Peyer's patch (tissue), 4 donors: ENCODE results near the gene PPA2.

Experiments used
- POLR2A ChIP-seq, 2 donors: fragments of 450-650 bp; IDR thresholded peaks; one replicate each; pipeline ENCODE4 v1.5.1; 2017; ENCODE audit warnings: antibody characterized with exemption in 2 of 2, mild to moderate bottlenecking in 2 of 2, moderate library complexity in 2 of 2
- TF ChIP-seq, protein P1 (sequence below), 6 experiments: fragments of 450-650 bp in 4 of 6; fragments of 200-600 bp in 2 of 6; sonication (generic) in 1 of 6; IDR thresholded peaks; one replicate each; pipeline ENCODE4 v1.5.1; 2017 to 2019; ENCODE audit warnings: antibody characterized with exemption in 6 of 6, mild to moderate bottlenecking in 3 of 6, moderate library complexity in 1 of 6

DNA sequence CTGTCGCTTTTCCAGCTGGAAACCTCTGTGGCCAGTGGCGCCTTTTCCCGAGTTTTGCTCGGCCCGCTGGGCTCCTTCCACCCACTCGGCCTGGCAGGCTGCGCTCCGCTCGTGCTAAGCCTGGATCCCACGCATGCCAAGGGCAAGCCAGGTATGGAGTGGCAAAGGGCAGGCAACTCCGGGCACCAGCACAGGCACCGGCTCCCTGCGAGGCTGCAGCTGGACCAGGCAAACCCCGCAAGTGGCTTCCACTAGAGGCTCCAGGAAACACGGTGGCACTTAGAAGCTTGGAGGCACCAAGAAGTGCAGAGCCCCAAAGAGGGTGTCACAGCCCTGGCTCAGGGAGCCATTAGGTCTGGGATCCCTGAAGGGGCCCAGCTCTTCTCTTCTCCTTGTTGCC, 59.5 kb downstream of the PPA2 start:
- TF ChIP-seq, protein P1, sequence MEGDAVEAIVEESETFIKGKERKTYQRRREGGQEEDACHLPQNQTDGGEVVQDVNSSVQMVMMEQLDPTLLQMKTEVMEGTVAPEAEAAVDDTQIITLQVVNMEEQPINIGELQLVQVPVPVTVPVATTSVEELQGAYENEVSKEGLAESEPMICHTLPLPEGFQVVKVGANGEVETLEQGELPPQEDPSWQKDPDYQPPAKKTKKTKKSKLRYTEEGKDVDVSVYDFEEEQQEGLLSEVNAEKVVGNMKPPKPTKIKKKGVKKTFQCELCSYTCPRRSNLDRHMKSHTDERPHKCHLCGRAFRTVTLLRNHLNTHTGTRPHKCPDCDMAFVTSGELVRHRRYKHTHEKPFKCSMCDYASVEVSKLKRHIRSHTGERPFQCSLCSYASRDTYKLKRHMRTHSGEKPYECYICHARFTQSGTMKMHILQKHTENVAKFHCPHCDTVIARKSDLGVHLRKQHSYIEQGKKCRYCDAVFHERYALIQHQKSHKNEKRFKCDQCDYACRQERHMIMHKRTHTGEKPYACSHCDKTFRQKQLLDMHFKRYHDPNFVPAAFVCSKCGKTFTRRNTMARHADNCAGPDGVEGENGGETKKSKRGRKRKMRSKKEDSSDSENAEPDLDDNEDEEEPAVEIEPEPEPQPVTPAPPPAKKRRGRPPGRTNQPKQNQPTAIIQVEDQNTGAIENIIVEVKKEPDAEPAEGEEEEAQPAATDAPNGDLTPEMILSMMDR (IDR thresholded peaks at IDR 0.05) = no peak
- TF ChIP-seq POLR2A (IDR thresholded peaks at IDR 0.05) = no peak
